IMR-90 (cell line): ENCODE results near the gene ZNF512B. TPM values are rescaled to one million over a fixed set of nuclear protein-coding genes. Genes with fewer than 3 reads are reported as not detected.

Source experiments
- ATAC-seq: fragments of 200-7000 bp; cut with Tn5 transposase; 2 replicates; pipeline ENCODE4 v1.9.1; 2020; ENCODE audit warnings: low read depth, mild to moderate bottlenecking, moderate library complexity
- BruUV-seq: library from RNA; stranded (reverse); fragments of 400-500 nt; replicated peaks from 2 replicates; lab custom pipeline; 2021; lab: Mats Ljungman, UMichigan
- CTCF ChIA-PET: fragments of 300-600 bp; formaldehyde crosslinking; extraction: SDS; loops from one replicate; lab custom pipeline; 2021; ENCODE audit warnings: antibody characterized with exemption; lab: Yijun Ruan, JAX
- POLR2A ChIA-PET: fragments of 300-600 bp; sonication (Branson Sonifier 250); formaldehyde crosslinking; loops from one replicate; lab custom pipeline; 2022; ENCODE audit warnings: antibody characterized with exemption; ENCODE audit not compliant: unreplicated experiment; lab: Charles Lee
- DNase-seq: peaks from one replicate; pipeline ENCODE4 v3.0.0; 2013
- H2AFZ ChIP-seq: replicated peaks from 2 replicates; pipeline ENCODE3; 2013; ENCODE audit warnings: low read length, mild to moderate bottlenecking; ENCODE audit not compliant: poor library complexity
- H2AK5ac ChIP-seq: 2 replicates; pipeline ENCODE4 v1.6.1; 2013; ENCODE audit warnings: low read depth, low read length, inconsistent platforms
- H2AK9ac ChIP-seq: replicated peaks from 2 replicates; pipeline ENCODE3; 2013; ENCODE audit warnings: mild to moderate bottlenecking, low read depth, low read length, moderate library complexity; ENCODE audit not compliant: poor library complexity
- H2BK120ac ChIP-seq: 2 replicates; pipeline ENCODE4 v1.6.1; 2013; ENCODE audit warnings: low read depth, low read length, inconsistent platforms
- H2BK15ac ChIP-seq: 3 replicates; pipeline ENCODE4 v1.6.1; 2013; ENCODE audit warnings: low read depth, low read length, inconsistent platforms
- H2BK20ac ChIP-seq: 2 replicates; pipeline ENCODE4 v1.6.1; 2013; ENCODE audit warnings: low read depth, mild to moderate bottlenecking, inconsistent platforms, low read length, moderate library complexity
- H2BK5ac ChIP-seq: 2 replicates; pipeline ENCODE4 v1.6.1; 2013; ENCODE audit warnings: mild to moderate bottlenecking, low read depth, low read length, inconsistent platforms; ENCODE audit not compliant: poor library complexity, severe bottlenecking
- H3K14ac ChIP-seq: replicated peaks from 2 replicates; pipeline ENCODE4 v1.6.1; 2013; ENCODE audit warnings: low read depth, low read length, inconsistent platforms
- H3K18ac ChIP-seq: 2 replicates; pipeline ENCODE4 v1.6.1; 2013; ENCODE audit warnings: low read depth, low read length, control low read depth
- H3K23ac ChIP-seq: 2 replicates; pipeline ENCODE4 v1.6.1; 2013; ENCODE audit warnings: low read depth, low read length, inconsistent platforms
- H3K27ac ChIP-seq: 2 replicates; pipeline ENCODE4 v1.5.1; 2013; ENCODE audit warnings: mild to moderate bottlenecking, control low read depth, low read length; ENCODE audit not compliant: insufficient read depth
- H3K27me3 ChIP-seq: 2 replicates; pipeline ENCODE4 v1.6.1; 2013; ENCODE audit warnings: low read length; ENCODE audit not compliant: control insufficient read depth, insufficient read depth
- H3K36me3 ChIP-seq: 2 replicates; pipeline ENCODE4 v1.6.1; 2013; ENCODE audit warnings: low read length, mixed read lengths; ENCODE audit not compliant: control insufficient read depth, insufficient read depth
- H3K4ac ChIP-seq: 2 replicates; pipeline ENCODE4 v1.6.1; 2013; ENCODE audit warnings: low read depth, low read length, inconsistent platforms
- H3K4me1 ChIP-seq: 2 replicates; pipeline ENCODE4 v1.6.1; 2013; ENCODE audit warnings: low read length, mixed read lengths; ENCODE audit not compliant: control insufficient read depth, insufficient read depth
- H3K4me2 ChIP-seq: 2 replicates; pipeline ENCODE4 v1.6.1; 2013; ENCODE audit warnings: low read depth, mild to moderate bottlenecking, control low read depth, low read length, moderate library complexity
- H3K4me3 ChIP-seq: 2 replicates; pipeline ENCODE4 v1.5.1; 2013; ENCODE audit warnings: low read depth, mild to moderate bottlenecking, control low read depth, low read length, moderate library complexity; ENCODE audit not compliant: insufficient read depth
- H3K56ac ChIP-seq: 2 replicates; pipeline ENCODE4 v1.6.1; 2013; ENCODE audit warnings: low read length, inconsistent platforms; ENCODE audit not compliant: insufficient read depth; ENCODE audit errors: extremely low read depth
- H3K79me1 ChIP-seq, 2 experiments: 2 replicates each; pipeline ENCODE4 v1.6.1; 2013; ENCODE audit warnings: low read length in 2 of 2, inconsistent platforms in 1 of 2, low read depth in 1 of 2
- H3K9ac ChIP-seq: 2 replicates; pipeline ENCODE4 v1.6.1; 2013; ENCODE audit warnings: low read depth, low read length, control low read depth
- H3K9me1 ChIP-seq: 2 replicates; pipeline ENCODE4 v1.6.1; 2013; ENCODE audit warnings: low read length, inconsistent platforms; ENCODE audit not compliant: insufficient read depth
- H3K9me3 ChIP-seq: 2 replicates; pipeline ENCODE4 v1.6.1; 2013; ENCODE audit warnings: low read length; ENCODE audit not compliant: control insufficient read depth, insufficient read depth
- H4K20me1 ChIP-seq: 2 replicates; pipeline ENCODE4 v1.6.1; 2013; ENCODE audit warnings: low read length, inconsistent platforms; ENCODE audit not compliant: insufficient read depth
- H4K5ac ChIP-seq: 2 replicates; pipeline ENCODE4 v1.6.1; 2013; ENCODE audit warnings: mild to moderate bottlenecking, low read depth, low read length, control low read depth
- H4K8ac ChIP-seq, 2 experiments: 2 replicates each; pipeline ENCODE4 v1.6.1; 2013; ENCODE audit warnings: low read depth in 2 of 2, low read length in 2 of 2, control low read depth in 1 of 2, inconsistent platforms in 1 of 2
- H4K91ac ChIP-seq: 2 replicates; pipeline ENCODE4 v1.6.1; 2013; ENCODE audit warnings: low read depth, low read length, inconsistent platforms; ENCODE audit not compliant: insufficient read depth
- BHLHE40 ChIP-seq: fragments of 150-350 bp; IDR thresholded peaks from 2 replicates; pipeline ENCODE4 v1.6.1; 2016; ENCODE audit warnings: mild to moderate bottlenecking, low read depth, low read length
- CHD1 ChIP-seq: IDR thresholded peaks from 2 replicates; pipeline ENCODE4 v1.6.1; 2012; ENCODE audit warnings: low read depth, low read length, improper control_type of control experiment
- MAFK ChIP-seq: IDR thresholded peaks from 2 replicates; pipeline ENCODE4 v1.6.1; 2012; ENCODE audit warnings: low read depth, low read length, improper control_type of control experiment
- MAZ ChIP-seq: IDR thresholded peaks from 2 replicates; pipeline ENCODE4 v1.6.1; 2012; ENCODE audit warnings: low read depth, mild to moderate bottlenecking, low read length, improper control_type of control experiment, moderate library complexity, borderline replicate concordance
- MXI1 ChIP-seq: IDR thresholded peaks from 2 replicates; pipeline ENCODE4 v1.6.1; 2012; ENCODE audit warnings: low read depth, mild to moderate bottlenecking, low read length, moderate library complexity, borderline replicate concordance
- NFE2L2 ChIP-seq: fragments of 150-350 bp; IDR thresholded peaks from 2 replicates; pipeline ENCODE4 v1.6.1; 2016; ENCODE audit warnings: low read depth, mild to moderate bottlenecking, low read length
- POLR2A ChIP-seq: IDR thresholded peaks from 2 replicates; pipeline ENCODE4 v1.6.1; 2012; ENCODE audit warnings: mild to moderate bottlenecking, low read depth, low read length
- RCOR1 ChIP-seq: IDR thresholded peaks from 2 replicates; pipeline ENCODE4 v1.6.1; 2012; ENCODE audit warnings: mild to moderate bottlenecking, low read length, improper control_type of control experiment; ENCODE audit not compliant: insufficient replicate concordance
- RFX5 ChIP-seq: IDR thresholded peaks from 2 replicates; pipeline ENCODE4 v1.8.0; 2012; ENCODE audit warnings: low read depth, mild to moderate bottlenecking, low read length, moderate library complexity
- WGBS, 2 experiments: methylation state at CpG; one replicate each; pipeline versions ENCODE4 v1.1.5 to v1.1.7; 2013; ENCODE audit warnings: missing lambda C conversion rate in 2 of 2; ENCODE audit not compliant: insufficient read length in 1 of 2; ENCODE audit errors: extremely low coverage in 2 of 2; 5-methylcytosine and 5-hydroxymethylcytosine counted together
- dilution Hi-C: fragments of 300-500 bp; cut with HindIII; formaldehyde crosslinking; loops from one replicate; pipeline ENCODE4 v1.14.3; 2018; ENCODE audit warnings: low sequenced_read_pairs; ENCODE audit not compliant: unreplicated experiment
- in situ Hi-C: fragments of 300-500 bp; cut with MboI; formaldehyde crosslinking; loops from 3 replicates; pipeline ENCODE4 v1.14.3; 2019; ENCODE audit warnings: low sequenced_read_pairs, inconsistent platforms, mixed read lengths
- intact Hi-C: fragments of 100-400 bp; cut with micrococcal nuclease; formaldehyde crosslinking; loops from 2 replicates; pipeline ENCODE4 v1.10.0; 2022
- polyA plus RNA-seq, 3 experiments: library from polyadenylated mRNA; depleted of rRNA; stranded (reverse); fragments of >200 nt; gene quantifications; 2 replicates each; pipeline ENCODE4 v1.2.3, GENCODE V29; 2012; ENCODE audit warnings: low replicate concordance in 1 of 3
- total RNA-seq: library from RNA; depleted of rRNA; stranded (reverse); fragments of >200 nt; gene quantifications from 2 replicates; pipeline ENCODE4 v1.2.3, GENCODE V29; 2012

The ZNF512B gene
- total and polyA plus RNA-seq, 2 of the 4 experiments (the other 2 are of a cell fraction): 6.5 to 15.6 TPM

DNA sequence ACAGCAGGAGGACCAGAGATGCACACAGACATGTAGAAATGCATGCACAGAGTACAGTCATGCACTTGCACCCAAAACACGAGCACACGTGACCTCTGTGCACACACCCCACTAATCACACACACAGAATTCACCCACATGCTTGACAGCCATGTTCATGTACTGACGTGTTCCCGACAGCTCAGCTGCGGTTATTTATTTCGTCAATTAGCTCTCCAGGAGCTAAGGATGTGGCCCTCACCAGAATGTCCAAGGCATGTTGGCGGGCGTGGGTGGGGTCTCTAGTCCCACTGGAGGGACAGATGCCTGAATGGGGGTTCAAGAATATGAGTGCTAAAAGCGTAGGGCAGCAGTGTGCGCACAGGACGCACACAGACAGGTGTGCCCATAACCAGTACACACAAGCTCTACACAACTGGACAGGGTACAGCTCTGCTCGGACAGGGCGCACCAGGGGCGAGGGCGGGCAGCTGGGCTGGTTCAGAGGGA lies 10.6 kb upstream of the ZNF512B start:
- Histone ChIP-seq H4K91ac (peak overlapping the region; percentile 76), H3K4me1 (peaks cover 27% of the 10 kb centered on the region), H3K9ac (no peak overlapping the region), H3K27me3 (no peaks in the 10 kb centered on the region), H3K23ac (peak overlapping the region; percentile 44; the same call in 1 of the 2 replicates), H3K79me1 (peaks cover 27 to 38% of the 10 kb centered on the region in 2 experiments), H4K8ac (peak overlapping the region; percentile 91 to 94), H3K18ac (no peak overlapping the region; the same call in 1 of the 2 replicates), H3K36me3 (peaks cover 13% of the 10 kb centered on the region), H3K56ac (no peak overlapping the region), H2AK9ac (peak overlapping the region; percentile 68), H3K4me2 (peak overlapping the region; percentile 68), H2AFZ (peak overlapping the region; percentile 100), H2BK15ac (no peak overlapping the region), H3K4ac (peak overlapping the region; percentile 74), H3K27ac (peak overlapping the region; percentile 14; the same call in 1 of the 2 replicates), H2AK5ac (peak overlapping the region; percentile 54), H4K5ac (peak overlapping the region; percentile 91), H3K4me3 (peak overlapping the region; percentile 8), H3K14ac (0 out of 2 replicates have a peak overlapping the region, but pooled peaks have one; percentile 6), H2BK120ac (peak overlapping the region; percentile 19), H2BK5ac (peak overlapping the region; percentile 20), H3K9me3 (no peaks in the 10 kb centered on the region), H4K20me1 (peaks cover 11% of the 10 kb centered on the region; the same call in 1 of the 2 replicates), H2BK20ac (no peak overlapping the region), H3K9me1 (peaks cover 17% of the 10 kb centered on the region)
- ATAC-seq (no peak; the same call in 1 of the 2 replicates), DNase-seq (no peak)
- ChIA-PET CTCF (interaction anchor here (0.8 to 1.3 kb wide), 2 partner anchors 82 to 140 kb away, joined by 3 read pairs; partner anchors contain the start of gene TCEA2), POLR2A (interaction anchor here (1.0 kb wide), 1 partner anchor 115 kb away, joined by 4 read pairs; the partner anchor contains the start of gene TPD52L2)
- intact Hi-C loops (loop anchor here (1.0 to 2.0 kb wide), 2 partner anchors 76 to 140 kb away; no protein-coding TSS in a partner anchor), in situ Hi-C loops (no loop called here), dilution Hi-C loops (no loop called here)
- TF ChIP-seq MAFK (no peak), BHLHE40 (no peak), RCOR1 (no peak), MXI1 (no peak), CHD1 (no peak), NFE2L2 (no peak), RFX5 (no peak), MAZ (no peak), POLR2A (no peak)
- BruUV-seq: no TSS peak
- 80% methylated on average over 6 of the region's 15 CpGs; no CpG with 5 or more reads in 1 of the 2 experiments for WGBS, 2 experiments
